ENCODE data around the gene EIF3CL.
"Not testable (repeated sequence)": the region's sequence is repeated elsewhere in the genome, so short reads cannot be mapped to it uniquely, and the experiment has no call there.

GRCh38 chr16:28375115-28375514, 28.5 kb downstream of the EIF3CL start:
- TF ChIP-seq POLR2A (IDR thresholded peaks at IDR 0.05): not testable (repeated sequence)
- TF ChIP-seq CTCF (IDR thresholded peaks at IDR 0.05): peak in 1 of 7 experiments; percentile 4

Data from body of pancreas (tissue), 4 donors.